Adrenal gland (tissue), 12 donors: ENCODE data around the gene CFAP141. TPM values are rescaled to one million over a fixed set of nuclear protein-coding genes. Genes with fewer than 3 reads are reported as not detected.

Experiments
- DNase-seq, 7 donors: peaks; one replicate each; pipeline ENCODE4 v3.0.0-alpha.2; 2019 to 2020
- H3K27ac ChIP-seq, 5 donors: fragments of 200-600 bp; sonication (generic) in 4 of 5; 1 replicate in 3 of 5; 2 replicates in 2 of 5; pipeline versions ENCODE4 v1.5.1 to v1.8.0; 2016 to 2020; ENCODE audit warnings: mild to moderate bottlenecking in 1 of 5
- H3K27me3 ChIP-seq: fragments of 200-600 bp; 2 replicates; pipeline ENCODE4 v1.8.0; 2021
- H3K36me3 ChIP-seq, 2 donors: fragments of 200-600 bp; replicated peaks in 1 of 2; 1 replicate in 1 of 2; 2 replicates in 1 of 2; pipeline versions ENCODE4 v1.5.1 to v1.8.0; 2018 to 2022
- H3K4me1 ChIP-seq, 2 donors: fragments of 200-600 bp; replicated peaks in 1 of 2; 1 replicate in 1 of 2; 2 replicates in 1 of 2; pipeline versions ENCODE4 v1.5.1 to v1.8.0; 2018 to 2021
- H3K4me3 ChIP-seq, 4 donors: fragments of 200-600 bp; sonication (generic) in 3 of 4; one replicate each; pipeline ENCODE4 v1.5.1; 2016 to 2018
- H3K9me3 ChIP-seq, 3 donors: fragments of 200-600 bp; sonication (generic) in 1 of 3; replicated peaks in 1 of 3; 1 replicate in 2 of 3; 2 replicates in 1 of 3; pipeline versions ENCODE4 v1.5.1 to v1.8.0; 2016 to 2021
- CTCF ChIP-seq, 6 experiments: fragments of 450-650 bp in 4 of 6; fragments of 200-600 bp in 2 of 6; sonication (generic) in 1 of 6; IDR thresholded peaks; 1 replicate in 5 of 6; 2 replicates in 1 of 6; pipeline versions ENCODE4 v1.5.1 to v1.8.0; 2016 to 2021; ENCODE audit warnings: antibody characterized with exemption in 6 of 6, mild to moderate bottlenecking in 2 of 6, moderate library complexity in 1 of 6
- POLR2A ChIP-seq, 2 donors: fragments of 450-650 bp; IDR thresholded peaks; one replicate each; pipeline ENCODE4 v1.6.1; 2017; ENCODE audit warnings: antibody characterized with exemption in 2 of 2, mild to moderate bottlenecking in 2 of 2, moderate library complexity in 1 of 2
- WGBS, 4 donors: extraction: QIAGEN DNeasy Blood & Tissue Kit in 2 of 4; methylation state at CpG; one replicate each; pipeline versions ENCODE4 v1.1.5 to v1.1.7; 2013 to 2017; 5-methylcytosine and 5-hydroxymethylcytosine counted together
- intact Hi-C, 2 donors: fragments of 100-400 bp; cut with DNase I; formaldehyde crosslinking; loops; one replicate each; pipeline versions ENCODE4 v1.14.1 to v1.15.0; 2022 to 2023
- polyA plus RNA-seq, 3 donors: library from polyadenylated mRNA; stranded (reverse); fragments of 200-250 nt in 2 of 3; fragments of 350-450 nt in 1 of 3; fragmentation: Illumina TruSeq in 1 of 3; extraction: RNeasy Lipid Tissue Mini Kit (QIAGEN cat#74804) in 1 of 3; gene quantifications; one replicate each; pipeline ENCODE4 v1.2.3, GENCODE V29; 2013 to 2014
- total RNA-seq, 9 donors: library from RNA; depleted of rRNA in 4 of 9; stranded (reverse); fragments of >200 nt in 4 of 9; fragments of 120-200 nt in 1 of 9; fragmentation: NEBNext Ultra II Directional in 1 of 9; extraction: Animal tissue kit (Norgen Biotek cat#: 25700) in 1 of 9; gene quantifications; one replicate each; pipeline versions ENCODE4 v1.1.0 to v1.2.4, GENCODE V29; 2013 to 2023
- donor health status: healthy with polysubstance abuse.
- donor health status: Bipolar disorder and iron deficiency.
- donor health status: DM: yes; HTN: yes; CAD: no.
- donor health status: DM: no; HTN: no; CAD: no.
- donor health status: DM: no; HTN: no; CAD: no.
- donor health status: DM: yes; HTN: yes; CAD: no.

Gene CFAP141
- total and polyA plus RNA-seq, 12 donors: 0.51 TPM; not detected in 11

DNA sequence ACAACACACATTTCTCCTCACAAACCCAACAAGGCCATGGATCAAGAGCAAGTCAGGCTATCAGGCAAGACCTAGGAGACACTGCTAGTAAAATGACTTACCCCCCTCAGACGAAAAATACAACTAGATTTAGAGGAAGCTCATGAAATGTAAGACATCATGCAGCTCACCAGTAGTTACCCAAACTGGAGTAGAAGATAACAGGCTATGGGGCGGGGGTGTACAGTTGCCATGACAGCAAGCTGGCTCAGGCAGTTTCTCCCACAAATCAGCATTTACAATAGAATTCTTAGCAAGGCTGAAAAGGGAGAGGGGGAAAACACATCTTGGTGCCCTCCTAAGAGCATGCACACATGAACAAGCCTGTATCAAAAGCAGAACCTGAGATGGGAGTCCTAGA lies 28.1 kb downstream of the CFAP141 start:
- peaks cover 0 to 24% of the 10 kb centered on the region in 2 donors for H3K36me3 ChIP-seq
- H3K4me1 ChIP-seq: peaks cover 62 to 67% of the 10 kb centered on the region in 2 donors
- H3K4me3 ChIP-seq: no peak overlapping the region
- no peak for DNase-seq
- H3K27me3 ChIP-seq: no peaks in the 10 kb centered on the region
- no peaks in the 10 kb centered on the region for H3K9me3 ChIP-seq
- intact Hi-C loops: no loop called here
- TF ChIP-seq CTCF (IDR thresholded peaks at IDR 0.05) (no peak), POLR2A (IDR thresholded peaks at IDR 0.05) (no peak)
- WGBS, 4 donors: 25 to 39% (median 29%) methylated on average over 2 of the region's 2 CpGs
- peak overlapping the region in 3 of 5 donors; percentile 72 to 92 (median 86) for H3K27ac ChIP-seq

DNA sequence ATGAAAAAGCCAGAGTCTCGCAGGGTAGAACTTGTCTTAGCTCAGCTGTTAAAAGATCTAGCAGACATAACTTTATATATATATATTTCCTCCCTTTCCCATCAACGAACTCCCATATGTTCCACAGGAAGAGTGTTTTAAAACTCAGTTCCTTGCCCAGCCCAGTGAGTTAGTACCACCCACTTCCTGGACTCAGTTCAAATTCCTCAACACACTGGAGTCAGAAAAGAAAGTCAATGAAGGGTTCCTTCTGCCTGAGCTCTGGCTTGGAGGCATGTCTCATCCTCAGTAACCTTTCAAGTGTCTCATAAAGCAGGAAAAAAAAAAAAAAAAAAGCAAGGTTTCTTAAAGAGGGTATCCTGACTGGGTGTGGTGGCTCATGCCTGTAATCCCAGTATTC lies 29.8 kb downstream of the CFAP141 start:
- WGBS, 4 donors: 39 to 58% (median 43%) methylated on average over 2 of the region's 2 CpGs
- intact Hi-C loops: no loop called here
- Histone ChIP-seq H3K36me3 (peaks cover 0 to 41% of the 10 kb centered on the region in 2 donors), H3K27me3 (no peaks in the 10 kb centered on the region), H3K9me3 (no peaks in the 10 kb centered on the region), H3K27ac (peak overlapping the region in 3 of 5 donors; percentile 32 to 51 (median 40)), H3K4me1 (peaks cover 55 to 59% of the 10 kb centered on the region in 2 donors), H3K4me3 (no peak overlapping the region)
- DNase-seq: peak in 3 of 7 donors; percentile 49
- no peak for TF ChIP-seq POLR2A (IDR thresholded peaks at IDR 0.05)
- no peak for TF ChIP-seq CTCF (IDR thresholded peaks at IDR 0.05)

DNA sequence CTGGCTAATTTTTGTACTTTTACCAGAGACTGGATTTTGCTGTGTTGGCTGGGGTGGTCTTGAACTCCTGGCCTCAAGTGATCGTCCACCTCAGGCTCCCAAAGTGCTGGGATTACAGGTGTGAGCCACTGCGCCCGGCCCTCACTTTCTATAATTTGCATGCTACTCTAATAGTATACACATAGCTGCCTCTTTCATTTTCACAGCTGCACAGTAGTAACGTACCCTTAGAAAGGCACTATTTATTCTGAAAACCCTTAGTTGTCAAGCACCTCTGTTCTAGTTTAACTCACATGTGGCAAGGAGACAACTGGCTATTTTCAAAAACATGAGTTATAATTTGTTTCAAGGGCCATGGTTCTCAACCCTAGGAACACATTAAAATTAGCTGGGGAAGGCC lies 31.5 kb downstream of the CFAP141 start:
- H3K4me3 ChIP-seq: no peak overlapping the region
- WGBS, 4 donors: 91 to 96% (median 94%) methylated on average over 4 of the region's 4 CpGs
- TF ChIP-seq POLR2A (IDR thresholded peaks at IDR 0.05) (no peak), CTCF (IDR thresholded peaks at IDR 0.05) (no peak)
- no peak for DNase-seq
- peaks cover 38 to 49% of the 10 kb centered on the region in 2 donors for H3K4me1 ChIP-seq
- H3K9me3 ChIP-seq: no peaks in the 10 kb centered on the region
- no peaks in the 10 kb centered on the region for H3K27me3 ChIP-seq
- intact Hi-C loops: no loop called here
- H3K27ac ChIP-seq: no peak overlapping the region
- H3K36me3 ChIP-seq: peaks cover 0 to 58% of the 10 kb centered on the region in 2 donors

DNA sequence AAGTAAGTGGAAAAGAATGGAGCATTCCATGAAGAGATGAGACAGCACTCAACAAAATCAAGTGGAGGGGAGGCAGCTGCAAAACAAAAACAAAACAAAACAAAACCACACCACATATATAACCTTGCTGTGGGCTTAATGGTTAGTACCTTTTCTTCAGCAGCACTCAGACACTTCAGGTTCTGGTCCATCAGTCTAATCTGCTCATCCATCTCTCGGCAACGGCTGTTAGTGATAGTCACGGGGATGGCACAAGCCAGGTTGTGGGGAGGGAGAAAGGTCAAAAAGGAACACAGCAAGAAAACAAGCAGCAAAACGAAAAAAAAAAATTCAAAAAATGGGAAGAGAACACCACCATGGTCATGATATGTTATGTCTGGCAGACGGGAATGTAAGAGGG lies 34.3 kb downstream of the CFAP141 start:
- intact Hi-C loops: no loop called here
- H3K27ac ChIP-seq: no peak overlapping the region
- WGBS, 4 donors: 85 to 87% (median 86%) methylated on average over 5 of the region's 5 CpGs
- no peak for TF ChIP-seq CTCF (IDR thresholded peaks at IDR 0.05)
- no peak for TF ChIP-seq POLR2A (IDR thresholded peaks at IDR 0.05)
- no peak overlapping the region for H3K4me3 ChIP-seq
- H3K27me3 ChIP-seq: no peaks in the 10 kb centered on the region
- H3K36me3 ChIP-seq: peaks cover 0 to 86% of the 10 kb centered on the region in 2 donors
- H3K4me1 ChIP-seq: peaks cover 11 to 22% of the 10 kb centered on the region in 2 donors
- H3K9me3 ChIP-seq: no peaks in the 10 kb centered on the region
- DNase-seq: no peak
